GOT3 (cell line): Measurements from ENCODE around the gene HLA-A.
A peak's percentile ranks its signal among the peaks of the same experiment; 100 is the strongest.
"Not testable (repeated sequence)": the region's sequence is repeated elsewhere in the genome, so short reads cannot be mapped to it uniquely, and the experiment has no call there.

ENCODE experiments used
- DNase-seq: peaks from one replicate; lab custom pipeline; 2025; ENCODE audit warnings: mixed read lengths; lab: John Stamatoyannopoulos, UW

HLA-A gene

DNA sequence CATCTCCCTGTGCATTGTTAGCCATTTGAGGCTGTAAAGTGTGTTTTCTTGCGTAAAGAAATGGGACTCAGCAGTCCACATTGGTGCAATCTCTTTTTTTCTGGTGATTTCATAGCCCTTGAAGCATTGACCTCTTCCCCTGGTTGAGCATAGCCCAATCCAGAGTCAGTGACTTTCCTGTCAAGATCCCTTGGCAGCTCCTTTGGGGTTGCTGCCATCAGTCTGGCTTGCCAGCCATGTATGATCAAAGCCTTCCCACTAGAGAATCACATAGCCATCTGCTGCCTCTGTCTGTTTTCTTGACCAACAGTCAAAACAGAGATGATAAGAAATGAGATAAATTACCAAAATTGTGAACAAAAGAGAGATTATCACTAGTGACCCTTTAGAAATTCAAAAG lies 19.6 kb downstream of the HLA-A start:
- no peak for DNase-seq

DNA sequence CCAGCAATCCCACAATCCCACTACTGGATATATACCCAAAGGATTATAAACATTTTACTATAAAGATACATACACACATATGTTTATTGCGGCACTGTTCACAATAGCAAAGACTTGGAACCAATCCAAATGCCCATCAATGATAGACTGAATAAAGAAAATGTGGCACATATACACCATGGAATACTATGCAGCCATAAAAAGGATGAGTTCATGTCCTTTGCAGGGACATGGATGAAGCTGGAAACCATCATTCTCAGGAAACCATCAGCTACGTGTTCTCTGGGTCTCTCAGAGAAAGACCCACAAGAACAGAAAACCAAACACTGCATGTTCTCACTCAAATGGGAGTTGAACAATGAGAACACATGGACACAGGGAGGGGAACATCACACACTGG lies 21.4 kb downstream of the HLA-A start:
- not testable (repeated sequence) for DNase-seq

DNA sequence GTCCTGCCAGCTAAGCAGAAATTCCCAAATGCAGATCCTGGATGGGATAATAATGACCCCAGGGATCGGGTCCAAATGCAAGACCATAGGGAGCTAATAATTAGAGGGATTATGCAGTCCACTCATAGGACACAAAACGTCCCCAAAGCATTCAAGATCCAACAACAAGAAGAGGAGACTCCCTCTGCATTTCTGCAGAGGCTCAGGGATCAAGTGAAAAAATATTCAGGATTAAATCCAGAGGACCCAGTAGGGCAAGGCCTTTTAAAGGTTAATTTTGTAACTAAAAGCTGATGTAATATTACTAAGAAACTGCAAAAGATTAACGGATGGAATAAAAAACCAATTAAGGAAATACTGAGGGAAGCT lies 22.2 kb downstream of the HLA-A start:
- no peak for DNase-seq

DNA sequence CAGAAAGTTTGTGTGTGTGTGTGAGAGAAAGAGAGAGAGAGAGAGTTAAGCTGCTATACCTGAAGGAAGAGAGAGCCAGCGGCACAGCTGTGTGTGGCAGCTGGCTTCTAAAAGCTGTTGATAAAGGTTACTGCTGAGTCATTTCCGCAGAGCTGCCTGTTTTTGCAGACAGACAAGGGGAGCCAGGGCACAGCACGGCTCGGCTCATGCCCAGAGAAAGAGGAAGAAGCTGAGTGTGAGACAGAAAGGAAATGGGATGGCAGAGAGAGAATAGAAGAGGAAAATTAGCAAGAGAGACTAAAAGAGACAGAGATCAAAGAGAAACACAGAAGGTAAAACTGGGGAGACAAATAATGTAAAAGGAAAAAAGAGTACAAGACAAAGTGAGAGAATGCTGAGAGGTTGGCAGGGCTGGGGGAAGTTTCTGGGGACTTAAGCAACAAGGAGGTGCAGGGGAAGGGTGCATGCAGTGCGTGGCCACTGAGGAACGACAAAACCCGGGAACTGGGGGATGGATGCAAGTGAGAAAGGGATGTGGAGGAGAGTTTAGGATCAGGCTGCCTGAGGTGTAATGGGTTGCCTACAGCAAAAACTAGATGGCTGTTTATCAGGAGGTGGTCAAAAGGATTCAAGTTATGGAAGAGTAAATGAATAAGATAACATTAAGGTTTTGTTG lies 22.7 kb downstream of the HLA-A start:
- no peak for DNase-seq

DNA sequence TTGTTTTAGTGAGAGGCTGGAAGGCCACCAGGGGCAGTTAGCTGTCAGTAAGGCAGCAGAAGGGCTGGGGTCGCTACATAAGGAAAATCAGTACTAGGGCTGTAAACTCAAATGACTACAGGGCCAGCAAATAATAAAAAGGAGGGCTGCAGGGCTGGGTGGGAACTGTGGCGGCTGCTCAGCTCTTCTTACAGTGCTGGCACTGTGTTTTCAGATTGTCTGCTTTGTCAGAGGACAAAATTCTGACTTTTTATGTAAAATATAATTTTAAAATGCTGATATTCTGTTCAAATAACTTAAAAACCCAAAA lies 23.2 kb downstream of the HLA-A start:
- DNase-seq, result no peak

DNA sequence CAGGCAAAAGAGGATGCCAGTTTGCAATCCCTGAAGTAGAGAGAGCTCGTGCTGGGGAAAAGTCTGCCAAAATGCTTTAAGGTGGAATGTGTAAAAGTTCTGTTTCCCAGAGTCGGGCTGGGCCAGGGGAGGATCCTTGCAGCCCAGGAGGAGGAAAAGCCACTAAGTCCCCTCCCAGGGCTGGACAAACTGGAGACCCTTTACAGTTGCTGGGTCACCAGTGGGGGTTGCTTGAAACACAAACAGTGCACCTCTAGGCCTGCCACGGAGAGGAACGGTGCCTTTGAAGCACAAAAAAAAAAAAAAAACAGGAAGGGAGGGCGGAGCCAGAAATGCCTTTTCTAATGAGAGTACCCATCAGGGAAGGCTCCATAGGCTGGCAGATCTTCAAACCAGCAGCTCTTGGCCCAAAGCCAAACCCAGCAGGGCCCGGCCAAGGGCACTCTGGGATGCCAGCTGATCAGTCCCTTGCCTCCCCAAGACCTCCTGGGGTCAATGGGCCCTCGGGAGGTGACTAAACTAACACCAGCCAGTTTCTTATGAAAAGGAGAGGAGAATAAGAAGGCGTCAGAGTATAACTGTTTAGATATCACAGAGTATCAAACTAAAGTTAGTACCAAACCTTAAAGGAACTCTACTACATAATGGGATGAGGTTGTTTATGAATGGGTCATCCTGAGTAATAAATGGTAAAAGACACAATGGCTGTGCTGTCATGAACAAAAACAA lies 23.7 kb downstream of the HLA-A start:
- DNase-seq, result peak; percentile 48

DNA sequence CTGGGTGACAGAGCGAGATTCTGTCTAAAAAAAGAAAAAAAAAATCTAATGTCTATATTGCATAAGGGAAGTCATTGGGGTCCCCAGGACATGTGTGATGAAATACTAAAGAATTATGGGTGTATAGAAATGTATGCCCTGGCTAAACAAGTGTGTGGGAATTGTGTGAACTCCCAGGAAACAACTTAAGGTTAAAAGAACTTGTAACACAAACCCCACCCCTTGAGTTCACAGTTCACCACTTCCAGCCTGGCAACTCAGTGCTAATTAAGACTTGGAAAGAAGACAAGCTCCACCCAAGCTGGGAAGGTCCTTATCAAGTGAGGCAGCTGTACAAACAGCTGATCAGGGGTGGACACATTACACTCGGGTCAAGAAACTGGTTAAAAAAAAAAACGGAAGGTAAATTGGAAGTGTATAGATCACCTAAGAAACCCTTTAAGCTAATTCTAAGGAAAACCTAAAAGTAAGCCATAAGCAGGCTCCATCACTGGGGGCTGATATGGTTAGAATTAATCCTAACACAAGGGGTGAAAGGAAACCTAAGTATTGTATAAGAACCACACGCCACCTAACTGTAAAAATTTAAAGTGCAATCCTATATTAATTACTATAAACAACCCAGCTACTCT lies 25.2 kb downstream of the HLA-A start:
- DNase-seq, result no peak

DNA sequence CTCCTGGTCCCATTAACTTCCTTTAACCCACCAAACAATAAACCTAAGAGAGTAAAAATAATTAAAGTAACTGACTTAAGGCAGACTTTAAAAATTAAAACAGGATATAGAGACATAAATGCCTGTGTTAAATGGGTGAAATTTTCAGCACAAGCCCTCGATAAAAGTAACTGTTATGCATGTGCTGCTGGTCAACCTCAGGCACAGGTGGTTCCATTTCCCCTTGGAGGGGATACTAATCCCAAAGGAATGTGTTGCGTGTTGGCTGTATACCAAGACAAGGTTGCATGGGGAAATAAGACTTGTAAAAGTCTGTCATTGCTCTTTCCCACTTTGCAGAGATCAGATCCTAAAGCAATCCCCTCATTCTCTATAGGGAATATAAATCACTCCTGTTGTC lies 25.8 kb downstream of the HLA-A start:
- no peak for DNase-seq

DNA sequence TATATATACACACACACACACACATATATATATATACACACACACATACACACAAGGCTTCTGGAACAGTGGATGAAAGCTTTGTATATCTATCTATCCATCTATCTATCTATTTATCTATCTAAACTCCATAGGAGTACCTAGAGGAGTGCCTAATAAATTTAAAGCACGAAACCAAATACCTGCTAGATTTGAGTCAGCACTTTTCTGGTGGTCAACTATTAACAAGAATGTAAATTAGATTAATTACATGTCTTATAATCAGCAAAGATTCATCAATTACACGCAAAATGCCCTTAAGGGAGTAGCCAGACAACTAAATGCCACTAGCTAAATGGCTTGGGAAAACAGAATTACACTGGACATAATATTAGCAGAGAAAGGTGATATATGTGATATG lies 26.6 kb downstream of the HLA-A start:
- no peak for DNase-seq

DNA sequence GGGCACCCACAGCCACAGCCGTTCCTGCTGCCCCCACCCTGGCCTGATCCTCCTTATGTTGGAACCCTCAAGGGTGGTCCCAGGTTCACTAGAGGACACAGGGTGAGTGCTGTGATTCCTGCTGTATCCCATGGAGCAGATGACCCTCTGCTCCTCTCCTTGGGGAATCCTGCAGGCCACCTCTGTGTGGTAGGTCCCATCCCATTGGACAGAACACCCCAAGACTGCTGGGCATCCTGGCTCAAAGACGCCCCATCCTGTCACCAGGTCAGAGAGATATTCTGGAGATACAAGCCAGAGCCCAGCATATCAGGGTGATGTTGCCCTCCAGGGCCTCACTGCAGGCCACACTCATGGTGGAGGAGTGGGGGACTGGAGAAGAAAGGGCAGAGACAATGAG lies 28.4 kb downstream of the HLA-A start:
- no peak for DNase-seq

DNA sequence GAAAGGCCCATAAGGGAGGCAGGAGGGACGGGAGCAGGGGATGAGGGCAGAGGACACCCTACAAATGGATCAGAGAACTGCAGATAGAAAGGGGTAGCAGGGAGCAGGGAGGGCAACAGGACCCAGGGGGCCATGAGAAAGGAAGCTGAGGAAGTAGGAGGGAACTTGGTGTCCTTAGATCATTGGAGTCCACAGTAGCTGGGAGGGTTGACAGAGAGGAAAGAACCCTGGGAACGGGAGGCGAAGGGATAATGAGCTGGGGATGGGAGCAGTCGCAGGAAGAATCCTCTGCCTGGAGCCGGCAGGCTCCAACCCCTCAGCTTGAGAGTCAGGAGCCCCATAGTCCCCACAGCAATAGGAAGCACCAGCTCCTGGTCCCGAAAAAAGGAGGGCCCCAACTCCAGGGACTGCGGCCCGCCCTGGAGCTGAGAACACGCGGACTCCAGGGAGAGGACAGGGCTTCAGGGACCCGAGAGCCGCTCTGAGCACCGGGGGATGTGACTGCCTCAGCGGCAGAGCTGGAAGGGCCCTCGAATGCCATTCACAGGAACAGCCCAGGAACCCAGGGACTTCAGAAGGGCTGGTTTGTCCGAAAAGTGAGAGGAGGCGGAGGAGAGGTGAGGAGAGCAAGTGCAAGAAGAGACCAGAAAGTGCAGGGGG lies 32.7 kb downstream of the HLA-A start:
- no peak for DNase-seq

DNA sequence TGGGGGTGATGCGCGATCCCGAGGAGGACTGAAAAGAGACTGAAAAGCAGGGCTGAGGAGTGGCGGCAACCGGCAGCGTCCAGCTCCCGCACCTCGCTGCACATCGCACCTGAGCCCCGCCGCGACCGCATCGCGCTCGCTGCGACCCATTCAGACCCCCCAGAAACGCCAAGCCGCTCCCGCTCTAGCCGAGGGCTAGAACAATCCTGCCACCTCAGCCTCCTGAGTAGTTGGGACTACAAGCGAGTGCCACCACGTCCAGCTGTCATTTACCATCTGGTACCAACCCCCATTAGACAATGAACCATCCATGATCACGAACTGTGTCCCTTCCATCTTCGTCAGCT lies 33.2 kb downstream of the HLA-A start:
- DNase-seq, result no peak

DNA sequence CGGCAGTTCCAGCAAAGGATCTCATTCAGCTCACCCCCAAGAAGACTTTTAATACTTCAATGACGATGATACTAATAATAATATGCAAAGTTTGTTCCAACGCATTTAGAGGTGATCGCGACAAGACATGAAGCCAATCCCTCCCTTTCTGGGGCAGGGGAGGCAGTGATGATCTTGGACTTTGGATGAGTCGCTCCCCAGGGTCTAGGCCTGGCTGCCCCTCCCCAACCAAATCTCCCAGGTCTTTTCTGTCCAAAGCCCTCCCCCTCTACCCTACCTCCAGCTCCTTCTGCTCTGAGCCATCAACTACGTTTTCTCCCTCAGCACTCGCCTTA lies 33.9 kb downstream of the HLA-A start:
- no peak for DNase-seq

DNA sequence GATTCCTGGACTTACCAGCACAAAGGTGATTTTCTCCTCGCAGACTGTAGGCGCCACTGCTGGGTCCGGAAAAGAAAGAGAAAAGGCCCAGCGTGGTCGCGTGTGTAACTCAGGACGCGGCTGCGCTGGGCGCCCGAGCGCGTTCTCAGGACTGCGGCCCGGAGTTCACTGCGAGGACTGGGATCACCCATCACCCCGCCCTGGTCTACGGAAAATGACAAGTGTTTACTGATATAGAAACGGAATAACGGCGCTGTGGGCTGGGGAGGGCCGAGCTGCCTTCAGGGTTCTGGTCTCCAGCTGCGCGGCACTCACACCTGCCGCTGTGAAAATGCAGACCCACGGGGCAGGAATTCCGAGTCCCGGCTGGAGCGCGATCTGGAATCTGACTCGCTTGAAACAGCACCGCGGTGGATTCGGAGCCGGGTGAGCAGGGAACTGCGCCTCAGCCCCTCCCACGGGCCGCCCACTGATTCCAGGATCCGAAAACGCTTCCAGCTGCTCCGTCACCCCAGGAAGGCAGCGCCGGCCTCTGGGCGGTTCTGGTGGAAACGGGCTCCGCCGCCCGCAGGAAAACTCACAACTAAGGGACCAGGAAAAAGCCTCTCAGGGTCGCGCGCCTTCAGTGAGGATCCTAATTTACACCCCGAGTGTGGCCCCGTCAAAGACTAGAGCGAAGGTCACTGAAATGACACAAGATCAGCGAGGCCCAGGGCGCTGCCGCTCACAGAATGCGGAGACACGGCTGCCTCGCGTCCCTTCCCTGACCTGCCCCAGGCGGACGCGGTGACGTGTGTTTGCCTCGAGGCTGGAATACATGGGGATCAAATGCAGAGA lies 34.5 kb downstream of the HLA-A start:
- peak; percentile 50 for DNase-seq

DNA sequence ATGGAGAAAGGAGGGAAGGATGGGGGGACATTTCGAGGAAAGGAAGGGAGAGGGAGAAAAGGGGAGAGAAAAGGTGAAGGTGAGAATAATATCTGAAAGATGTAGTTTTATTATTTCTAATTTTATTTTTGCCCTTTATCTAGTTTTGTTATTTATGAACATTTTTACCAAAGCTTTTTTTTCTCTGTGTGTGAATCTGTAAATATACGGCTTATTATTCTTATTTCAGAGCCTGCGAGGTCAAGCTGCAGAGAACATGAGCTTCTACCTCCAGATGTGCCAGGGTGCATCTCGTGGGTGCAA lies 35.0 kb downstream of the HLA-A start:
- no peak for DNase-seq

DNA sequence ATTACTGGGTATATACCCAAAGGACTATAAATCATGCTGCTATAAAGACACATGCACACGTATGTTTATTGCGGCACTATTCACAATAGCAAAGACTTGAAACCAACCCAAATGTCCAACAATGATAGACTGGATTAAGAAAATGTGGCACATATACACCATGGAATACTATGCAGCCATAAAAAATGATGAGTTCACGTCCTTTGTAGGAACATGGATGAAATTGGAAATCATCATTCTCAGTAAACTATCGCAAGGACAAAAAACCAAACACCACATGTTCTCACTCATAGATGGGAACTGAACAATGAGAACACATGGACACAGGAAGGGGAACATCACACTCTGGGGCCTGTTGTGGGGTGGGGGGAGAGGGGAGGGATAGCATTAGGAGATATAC lies 37.7 kb downstream of the HLA-A start:
- DNase-seq, result not testable (repeated sequence)

DNA sequence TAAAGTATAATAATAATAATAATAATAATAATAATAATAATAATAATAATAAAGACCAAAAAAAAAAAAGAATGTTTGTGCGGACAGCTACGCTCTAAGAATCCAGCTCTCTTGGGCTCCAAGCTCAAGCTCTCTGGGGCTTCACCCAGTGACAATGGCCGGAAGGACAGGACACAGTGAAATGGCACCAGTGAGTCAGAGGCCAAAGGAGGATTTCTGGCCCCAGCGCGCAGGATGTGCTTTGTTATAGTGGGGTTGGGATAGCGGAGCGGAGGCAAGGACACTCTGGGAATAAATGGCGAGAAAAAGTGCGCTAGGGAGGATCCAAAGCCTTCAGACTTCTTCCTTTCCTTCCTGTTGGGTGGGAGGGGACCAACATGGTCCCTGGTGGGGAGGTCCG lies 38.2 kb downstream of the HLA-A start:
- DNase-seq, result no peak

DNA sequence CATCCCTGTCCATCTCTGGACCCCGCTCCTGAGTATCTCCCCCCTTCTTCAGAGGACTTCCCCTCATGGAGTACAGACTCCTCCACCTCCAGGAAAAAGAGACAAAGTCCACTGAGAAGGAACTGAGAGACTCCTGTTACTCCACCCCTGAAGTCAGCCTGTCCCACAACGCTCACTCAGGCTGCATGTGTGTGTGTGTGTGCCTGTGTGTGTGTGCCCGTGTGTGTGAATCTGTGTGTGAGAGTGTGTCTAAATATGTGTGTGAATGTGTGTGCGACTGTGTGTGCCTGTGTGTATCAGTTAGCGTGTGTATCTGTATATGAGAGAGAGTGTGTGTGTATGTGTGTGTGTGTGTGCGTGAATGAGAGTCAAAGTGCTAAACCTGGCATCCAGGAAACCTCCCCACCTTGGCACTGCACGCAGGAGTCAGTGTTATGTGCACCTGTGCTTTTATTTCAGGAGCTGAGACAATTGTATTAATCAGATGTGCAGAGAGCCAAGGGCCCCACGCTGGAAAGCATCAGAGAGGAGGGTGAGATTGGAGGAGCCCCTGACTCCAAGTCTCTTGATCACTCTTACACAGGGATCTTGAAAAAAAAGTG lies 39.0 kb downstream of the HLA-A start:
- DNase-seq, result no peak

DNA sequence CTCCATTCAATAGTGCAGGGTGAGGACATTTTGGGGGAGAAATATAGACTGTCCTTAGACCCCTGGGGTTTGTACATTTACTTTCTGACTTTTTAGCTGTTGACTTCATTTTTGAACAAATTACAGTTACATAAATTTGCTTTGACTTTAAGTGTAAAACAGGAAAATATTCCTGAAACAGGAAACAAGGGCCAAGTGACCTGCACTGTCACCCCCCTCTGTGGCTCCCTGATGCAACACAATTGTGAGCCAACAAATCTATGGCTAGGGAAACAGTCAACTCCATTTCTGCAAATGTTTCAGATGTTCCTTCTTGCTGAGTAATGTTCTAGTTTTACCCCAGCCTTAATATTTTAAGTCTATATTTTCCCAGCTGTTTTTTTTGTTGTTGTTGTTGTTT lies 39.8 kb downstream of the HLA-A start:
- no peak for DNase-seq

DNA sequence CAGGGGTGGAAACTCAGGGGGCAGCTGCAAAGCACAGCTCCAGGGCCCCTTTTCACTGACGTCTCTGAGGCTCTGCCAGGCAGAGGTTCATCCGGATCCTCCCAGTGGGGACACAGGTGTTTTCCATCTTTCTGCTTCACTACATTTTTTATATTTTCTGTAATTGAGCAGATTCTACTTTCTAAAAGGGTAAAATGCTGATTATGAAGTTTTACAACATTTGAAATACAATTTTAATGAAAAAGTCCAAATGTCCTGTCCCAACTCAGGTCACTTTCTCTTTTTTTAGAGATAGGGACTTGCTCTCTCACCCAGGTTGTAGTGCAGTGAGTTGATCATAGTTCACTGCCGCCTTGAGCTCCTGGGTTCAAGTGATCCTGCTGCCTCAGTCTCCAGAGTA lies 41.9 kb downstream of the HLA-A start:
- DNase-seq, result no peak

DNA sequence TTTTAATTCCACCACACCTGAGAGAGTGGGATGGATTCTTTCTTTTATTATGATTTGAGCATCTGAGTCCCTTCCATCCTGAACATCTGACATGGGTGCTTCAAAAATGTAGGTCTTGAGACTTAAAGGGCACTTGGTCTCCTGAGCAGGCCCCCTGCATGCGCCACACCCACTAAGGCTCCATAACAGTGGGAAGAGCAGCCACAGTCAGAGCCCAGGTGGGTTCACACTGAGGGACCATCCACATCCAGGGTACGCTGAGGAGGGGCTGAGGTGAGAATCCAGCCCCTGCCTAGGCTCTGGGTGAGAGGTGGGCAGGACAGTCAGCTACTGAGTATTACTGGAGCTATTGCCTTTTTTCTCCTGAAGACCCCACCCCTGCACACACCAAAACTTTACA lies 42.7 kb downstream of the HLA-A start:
- DNase-seq, result no peak

DNA sequence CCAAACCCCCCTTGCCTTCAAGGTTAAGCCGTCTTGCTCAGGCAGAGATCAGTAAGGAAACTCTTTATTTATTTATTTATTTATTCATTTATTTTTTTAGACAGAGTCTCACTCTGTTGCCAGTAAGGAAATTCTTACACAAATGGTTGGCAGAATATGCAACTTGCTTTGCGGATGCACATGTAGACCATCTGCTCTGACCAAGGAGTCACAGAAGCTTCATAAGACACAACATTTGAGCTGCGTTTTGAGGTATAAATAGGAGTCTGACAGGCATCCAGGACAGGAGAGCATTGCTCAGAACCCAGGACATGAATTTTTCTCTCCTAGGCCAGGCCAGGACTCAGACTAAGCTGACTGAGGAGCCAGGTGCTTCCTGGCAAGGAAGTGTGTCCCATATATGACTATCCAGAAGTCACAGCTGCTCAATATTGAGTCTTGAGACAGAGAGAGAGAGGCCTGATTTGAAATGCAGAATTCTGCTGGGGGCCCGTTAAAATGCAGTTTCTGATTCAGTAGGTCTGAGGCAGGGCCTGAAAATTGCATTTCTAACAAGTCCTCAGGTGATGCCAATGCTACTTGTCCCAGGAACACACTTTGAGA lies 43.9 kb downstream of the HLA-A start:
- no peak for DNase-seq
